ENCODE measurements around the gene CFL2. TPM values are rescaled to one million over a fixed set of nuclear protein-coding genes. Genes with fewer than 3 reads are reported as not detected.

Gene CFL2
- total RNA-seq, 1 experiment from 2014 or later = 55.2 TPM

DNA sequence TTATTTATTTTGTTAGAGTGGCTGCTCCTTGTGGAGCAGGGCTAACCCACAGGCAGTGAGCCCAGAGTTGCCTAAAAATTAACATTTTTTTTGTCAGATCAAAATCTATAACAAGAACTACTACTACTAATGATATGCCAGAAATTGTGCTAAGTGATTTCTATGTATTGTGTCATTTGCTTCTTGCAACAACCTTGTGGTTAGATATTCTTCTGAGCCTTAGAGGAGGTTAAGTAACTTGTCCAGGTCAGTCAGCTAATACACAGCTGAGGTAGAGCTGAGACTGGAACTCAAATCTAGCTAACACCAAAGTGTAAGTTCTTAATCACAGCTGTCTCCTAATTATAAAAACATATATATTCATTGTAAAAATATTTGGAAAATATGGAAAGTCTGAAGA is 29.8 kb downstream of the CFL2 start:
- intact Hi-C loops (cut with micrococcal nuclease) = no loop called here
- Histone ChIP-seq H3K27me3 (ENCODE audit: insufficient read depth, low read length) (no peaks in the 10 kb centered on the region), H4K20me1 (ENCODE audit: insufficient read depth) (no peaks in the 10 kb centered on the region), H3K4me2 (ENCODE audit: low read length) (no peak overlapping the region), H3K4me1 (ENCODE audit: control insufficient read depth in 1 of 2, insufficient read depth in 2 of 2, low read length in 2 of 2) (no peaks in the 10 kb centered on the region), H3K27ac (ENCODE audit: low read depth, low read length) (no peak overlapping the region), H3K36me3 (ENCODE audit: control insufficient read depth in 1 of 2, insufficient read depth in 2 of 2, low read length in 2 of 2) (no peaks in the 10 kb centered on the region), H3K9ac (ENCODE audit: low read length) (no peak overlapping the region), H2AFZ (ENCODE audit: low read depth, low read length, poor library complexity, severe bottlenecking) (no peak overlapping the region), H3K4me3 (replicated peaks in 1 of 2; ENCODE audit: low read depth in 1 of 2, low read length in 2 of 2) (no peak overlapping the region), H3K9me2 (ENCODE audit: insufficient read depth) (no peaks in the 10 kb centered on the region), H3K9me3 (ENCODE audit: control insufficient read depth in 1 of 2, insufficient read depth in 1 of 2, low read depth in 1 of 2, low read length in 2 of 2) (no peaks in the 10 kb centered on the region), H3K79me2 (ENCODE audit: insufficient read depth, low read length) (no peaks in the 10 kb centered on the region)
- DNase-seq (ENCODE audit: low read depth, low spot score) = no peak
- ChIA-PET POLR2A (no interaction called here), RAD21 (ENCODE audit: low non-redundant PET in 1 of 2, low total read pairs in 2 of 2, uncharacterized antibody in 2 of 2, unreplicated experiment in 2 of 2) (no interaction called here), CTCF (no interaction called here)
- no peak for ATAC-seq
- no peak for TF ChIP-seq CBX3 (IDR thresholded peaks at IDR 0.05; ENCODE audit: low read depth)
- TF ChIP-seq SRF (IDR thresholded peaks at IDR 0.05; ENCODE audit: low read depth) = no peak
- no peak for TF ChIP-seq POLR2AphosphoS5 (IDR thresholded peaks at IDR 0.05; ENCODE audit: low read depth, low read length)
- TF ChIP-seq, protein P1, sequence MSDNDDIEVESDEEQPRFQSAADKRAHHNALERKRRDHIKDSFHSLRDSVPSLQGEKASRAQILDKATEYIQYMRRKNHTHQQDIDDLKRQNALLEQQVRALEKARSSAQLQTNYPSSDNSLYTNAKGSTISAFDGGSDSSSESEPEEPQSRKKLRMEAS (IDR thresholded peaks at IDR 0.05) = no peak
- no peak for TF ChIP-seq EZH2phosphoT487 (IDR thresholded peaks at IDR 0.05; ENCODE audit: borderline replicate concordance)
- no peak for TF ChIP-seq ZNF274 (IDR thresholded peaks at IDR 0.05; ENCODE audit: low read depth, low read length)
- no peak for TF ChIP-seq EGR1 (IDR thresholded peaks at IDR 0.05; ENCODE audit: low read depth)
- TF ChIP-seq, protein P2, sequence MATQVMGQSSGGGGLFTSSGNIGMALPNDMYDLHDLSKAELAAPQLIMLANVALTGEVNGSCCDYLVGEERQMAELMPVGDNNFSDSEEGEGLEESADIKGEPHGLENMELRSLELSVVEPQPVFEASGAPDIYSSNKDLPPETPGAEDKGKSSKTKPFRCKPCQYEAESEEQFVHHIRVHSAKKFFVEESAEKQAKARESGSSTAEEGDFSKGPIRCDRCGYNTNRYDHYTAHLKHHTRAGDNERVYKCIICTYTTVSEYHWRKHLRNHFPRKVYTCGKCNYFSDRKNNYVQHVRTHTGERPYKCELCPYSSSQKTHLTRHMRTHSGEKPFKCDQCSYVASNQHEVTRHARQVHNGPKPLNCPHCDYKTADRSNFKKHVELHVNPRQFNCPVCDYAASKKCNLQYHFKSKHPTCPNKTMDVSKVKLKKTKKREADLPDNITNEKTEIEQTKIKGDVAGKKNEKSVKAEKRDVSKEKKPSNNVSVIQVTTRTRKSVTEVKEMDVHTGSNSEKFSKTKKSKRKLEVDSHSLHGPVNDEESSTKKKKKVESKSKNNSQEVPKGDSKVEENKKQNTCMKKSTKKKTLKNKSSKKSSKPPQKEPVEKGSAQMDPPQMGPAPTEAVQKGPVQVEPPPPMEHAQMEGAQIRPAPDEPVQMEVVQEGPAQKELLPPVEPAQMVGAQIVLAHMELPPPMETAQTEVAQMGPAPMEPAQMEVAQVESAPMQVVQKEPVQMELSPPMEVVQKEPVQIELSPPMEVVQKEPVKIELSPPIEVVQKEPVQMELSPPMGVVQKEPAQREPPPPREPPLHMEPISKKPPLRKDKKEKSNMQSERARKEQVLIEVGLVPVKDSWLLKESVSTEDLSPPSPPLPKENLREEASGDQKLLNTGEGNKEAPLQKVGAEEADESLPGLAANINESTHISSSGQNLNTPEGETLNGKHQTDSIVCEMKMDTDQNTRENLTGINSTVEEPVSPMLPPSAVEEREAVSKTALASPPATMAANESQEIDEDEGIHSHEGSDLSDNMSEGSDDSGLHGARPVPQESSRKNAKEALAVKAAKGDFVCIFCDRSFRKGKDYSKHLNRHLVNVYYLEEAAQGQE (IDR thresholded peaks at IDR 0.05; ENCODE audit: low read depth) = no peak
- TF ChIP-seq POLR2A (IDR thresholded peaks at IDR 0.05; ENCODE audit: borderline replicate concordance, extremely low read depth, insufficient read depth, insufficient read length) = no peak
- no peak for TF ChIP-seq ZFX (IDR thresholded peaks at IDR 0.05)
- no peak for TF ChIP-seq FOSL1 (IDR thresholded peaks at IDR 0.05; ENCODE audit: low read depth)
- TF ChIP-seq SP1 (IDR thresholded peaks at IDR 0.05; ENCODE audit: low read depth) = no peak
- no peak for TF ChIP-seq CEBPB (IDR thresholded peaks at IDR 0.05; ENCODE audit: low read depth)
- TF ChIP-seq, protein P3, sequence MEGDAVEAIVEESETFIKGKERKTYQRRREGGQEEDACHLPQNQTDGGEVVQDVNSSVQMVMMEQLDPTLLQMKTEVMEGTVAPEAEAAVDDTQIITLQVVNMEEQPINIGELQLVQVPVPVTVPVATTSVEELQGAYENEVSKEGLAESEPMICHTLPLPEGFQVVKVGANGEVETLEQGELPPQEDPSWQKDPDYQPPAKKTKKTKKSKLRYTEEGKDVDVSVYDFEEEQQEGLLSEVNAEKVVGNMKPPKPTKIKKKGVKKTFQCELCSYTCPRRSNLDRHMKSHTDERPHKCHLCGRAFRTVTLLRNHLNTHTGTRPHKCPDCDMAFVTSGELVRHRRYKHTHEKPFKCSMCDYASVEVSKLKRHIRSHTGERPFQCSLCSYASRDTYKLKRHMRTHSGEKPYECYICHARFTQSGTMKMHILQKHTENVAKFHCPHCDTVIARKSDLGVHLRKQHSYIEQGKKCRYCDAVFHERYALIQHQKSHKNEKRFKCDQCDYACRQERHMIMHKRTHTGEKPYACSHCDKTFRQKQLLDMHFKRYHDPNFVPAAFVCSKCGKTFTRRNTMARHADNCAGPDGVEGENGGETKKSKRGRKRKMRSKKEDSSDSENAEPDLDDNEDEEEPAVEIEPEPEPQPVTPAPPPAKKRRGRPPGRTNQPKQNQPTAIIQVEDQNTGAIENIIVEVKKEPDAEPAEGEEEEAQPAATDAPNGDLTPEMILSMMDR (IDR thresholded peaks at IDR 0.05 in 2 of 3, conservative IDR thresholded peaks at IDR 0.05 in 1 of 3; ENCODE audit: borderline replicate concordance in 1 of 3, insufficient read depth in 1 of 3, low read depth in 2 of 3, low read length in 2 of 3) = no peak
- TF ChIP-seq, protein P4, sequence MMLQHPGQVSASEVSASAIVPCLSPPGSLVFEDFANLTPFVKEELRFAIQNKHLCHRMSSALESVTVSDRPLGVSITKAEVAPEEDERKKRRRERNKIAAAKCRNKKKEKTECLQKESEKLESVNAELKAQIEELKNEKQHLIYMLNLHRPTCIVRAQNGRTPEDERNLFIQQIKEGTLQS (IDR thresholded peaks at IDR 0.05) = no peak
- no peak for TF ChIP-seq EZH2 (IDR thresholded peaks at IDR 0.05)
- no peak for TF ChIP-seq ELF1 (IDR thresholded peaks at IDR 0.05; ENCODE audit: borderline replicate concordance, low read depth)
- no peak for TF ChIP-seq RAD21 (IDR thresholded peaks at IDR 0.05; ENCODE audit: low read depth)
- no TSS peak for BruUV-seq (replicated peaks)

Measured in HCT116 (cell line).